HTERT RPE-1 (cell line): ENCODE measurements around the gene TRIM4.
"Not testable (repeated sequence)": the region's sequence is repeated elsewhere in the genome, so short reads cannot be mapped to it uniquely, and the experiment has no call there.

Experiments
- in situ Hi-C: fragments of 300-500 bp; cut with MboI; formaldehyde crosslinking; loops from 4 replicates; pipeline ENCODE4 v1.14.3; 2020; ENCODE audit warnings: low sequenced_read_pairs

TRIM4 gene

GRCh38 chr7:99920149-99920548, 819 bp upstream of the TRIM4 start:
- in situ Hi-C loops = no loop called here

- in situ Hi-C loops = no loop called here
Observed at GRCh38 chr7:99919814-99920112, 433 bp upstream of the TRIM4 start.

- in situ Hi-C loops = no loop called here
Observed at GRCh38 chr7:99910976-99911375, 8.4 kb downstream of the TRIM4 start.

- in situ Hi-C loops = no loop called here
Observed at GRCh38 chr7:99901581-99901980, 17.7 kb downstream of the TRIM4 start.

- in situ Hi-C loops = no loop called here
Observed at GRCh38 chr7:99899830-99900519, 19.4 kb downstream of the TRIM4 start.

- in situ Hi-C loops = no loop called here
Observed at GRCh38 chr7:99898836-99899235, 20.5 kb downstream of the TRIM4 start.

- in situ Hi-C loops = no loop called here
Observed at GRCh38 chr7:99898023-99898357, 21.3 kb downstream of the TRIM4 start.

GRCh38 chr7:99897322-99898022, 21.9 kb downstream of the TRIM4 start:
- in situ Hi-C loops = no loop called here

- in situ Hi-C loops = no loop called here
Observed at GRCh38 chr7:99894738-99895137, 24.6 kb downstream of the TRIM4 start.

GRCh38 chr7:99893280-99893679, 26.1 kb downstream of the TRIM4 start:
- in situ Hi-C loops = no loop called here

- in situ Hi-C loops = not testable (repeated sequence)
Observed at GRCh38 chr7:99890348-99890747, 29.0 kb downstream of the TRIM4 start.

- in situ Hi-C loops = not testable (repeated sequence)
Observed at GRCh38 chr7:99888366-99888765, 31.0 kb downstream of the TRIM4 start.

- in situ Hi-C loops = no loop called here
Observed at GRCh38 chr7:99881370-99881769, 38.0 kb downstream of the TRIM4 start.

GRCh38 chr7:99876933-99877332, 42.4 kb downstream of the TRIM4 start, which contains the start of gene OR2AE1:
OR2AE1 (minus strand) TSS chr7:99877033; CDS start chr7:99877033, 0 bp downstream.
- in situ Hi-C loops = no loop called here

- in situ Hi-C loops = no loop called here
Observed at GRCh38 chr7:99876491-99876890, 42.8 kb downstream of the TRIM4 start.

- in situ Hi-C loops = no loop called here
Observed at GRCh38 chr7:99868246-99868645, 51.1 kb downstream of the TRIM4 start.

GRCh38 chr7:99867477-99867876, 51.9 kb downstream of the TRIM4 start:
- in situ Hi-C loops = not testable (repeated sequence)

- in situ Hi-C loops = no loop called here
Observed at GRCh38 chr7:99863847-99864440, 55.4 kb downstream of the TRIM4 start.

GRCh38 chr7:99860281-99861127, 58.8 kb downstream of the TRIM4 start:
- in situ Hi-C loops = no loop called here

GRCh38 chr7:99855236-99855635, 64.1 kb downstream of the TRIM4 start:
- in situ Hi-C loops = no loop called here

GRCh38 chr7:99848420-99849216, 70.7 kb downstream of the TRIM4 start:
- in situ Hi-C loops = no loop called here
